ENCODE data around the gene C6orf132. TPM values are rescaled to one million over a fixed set of nuclear protein-coding genes. Genes with fewer than 3 reads are reported as not detected.

C6orf132 gene
- total and polyA plus RNA-seq, 2 of the 4 experiments (the other 2 are of a cell fraction) = 0.72 to 1.7 TPM

DNA sequence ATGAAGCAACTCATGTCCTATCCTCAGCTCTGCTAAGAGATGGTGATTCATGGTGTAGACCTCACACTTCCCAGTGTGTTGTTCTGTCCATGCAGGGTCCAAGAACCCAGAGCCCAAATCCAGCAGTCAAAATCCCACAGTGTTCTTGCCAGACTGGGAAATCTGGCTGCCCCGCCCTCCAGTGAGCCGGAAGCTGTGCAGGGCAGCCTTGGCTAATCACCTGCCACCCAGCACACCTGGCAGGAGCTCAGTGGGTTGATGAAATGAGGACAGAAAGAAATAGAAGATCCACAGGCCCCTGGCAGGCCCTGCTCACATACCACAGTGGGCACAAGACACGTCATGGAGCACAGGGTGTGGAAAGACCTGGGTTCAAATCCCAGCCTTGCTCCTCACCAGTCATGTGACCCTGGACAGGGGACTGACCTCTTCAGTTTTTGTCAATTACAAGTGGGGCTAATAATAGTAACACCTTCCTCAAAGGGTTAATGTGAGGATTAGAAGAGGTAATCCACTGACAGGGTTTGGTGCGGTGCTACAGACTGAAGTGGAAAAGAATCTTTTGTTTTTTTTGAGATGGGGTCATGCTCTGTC, 17.1 kb upstream of the C6orf132 start:
- Histone ChIP-seq H3K4ac (ENCODE audit: low read depth, low read length) (no peak overlapping the region), H2AK9ac (replicated peaks; ENCODE audit: low read depth, low read length, poor library complexity) (no peak overlapping the region), H3K27ac (ENCODE audit: insufficient read depth, low read length) (no peak overlapping the region), H3K27me3 (ENCODE audit: control insufficient read depth, insufficient read depth, low read length) (peaks cover 8% of the 10 kb centered on the region), H2AK5ac (ENCODE audit: low read depth, low read length) (no peak overlapping the region), H2BK15ac (ENCODE audit: low read depth, low read length) (no peak overlapping the region), H4K20me1 (ENCODE audit: insufficient read depth, low read length) (no peaks in the 10 kb centered on the region), H2BK5ac (ENCODE audit: low read depth, low read length, poor library complexity, severe bottlenecking) (no peak overlapping the region), H3K9me3 (ENCODE audit: control insufficient read depth, insufficient read depth, low read length) (no peaks in the 10 kb centered on the region), H4K8ac (ENCODE audit: low read depth in 2 of 2, low read length in 2 of 2) (no peak overlapping the region), H3K56ac (ENCODE audit: extremely low read depth, insufficient read depth, low read length) (no peak overlapping the region), H3K79me1 (ENCODE audit: low read depth in 1 of 2, low read length in 2 of 2) (no peaks in the 10 kb centered on the region), H4K91ac (ENCODE audit: insufficient read depth, low read depth, low read length) (no peak overlapping the region), H3K14ac (replicated peaks; ENCODE audit: low read depth, low read length) (no peak overlapping the region), H3K4me3 (ENCODE audit: insufficient read depth, low read depth, low read length) (no peak overlapping the region), H3K23ac (ENCODE audit: low read depth, low read length) (no peak overlapping the region), H2BK120ac (ENCODE audit: low read depth, low read length) (no peak overlapping the region), H2BK20ac (ENCODE audit: low read depth, low read length) (no peak overlapping the region), H3K36me3 (ENCODE audit: control insufficient read depth, insufficient read depth, low read length) (no peaks in the 10 kb centered on the region), H2AFZ (replicated peaks; ENCODE audit: low read length, poor library complexity) (no peak overlapping the region), H3K18ac (ENCODE audit: low read depth, low read length) (no peak overlapping the region), H3K9ac (ENCODE audit: low read depth, low read length) (no peak overlapping the region), H3K9me1 (ENCODE audit: insufficient read depth, low read length) (no peaks in the 10 kb centered on the region), H3K4me1 (ENCODE audit: control insufficient read depth, insufficient read depth, low read length) (peaks cover 5% of the 10 kb centered on the region), H4K5ac (ENCODE audit: low read depth, low read length) (no peak overlapping the region), H3K4me2 (ENCODE audit: low read depth, low read length) (no peak overlapping the region)
- POLR2A ChIA-PET (ENCODE audit: unreplicated experiment) = no interaction called here
- no TSS peak for BruUV-seq (replicated peaks)
- CTCF ChIA-PET = no interaction called here
- DNase-seq = no peak
- in situ Hi-C loops (cut with MboI; ENCODE audit: low sequenced_read_pairs) = no loop called here
- ATAC-seq (ENCODE audit: low read depth) = no peak
- WGBS, 2 experiments (ENCODE audit: extremely low coverage in 2 of 2, insufficient read length in 1 of 2) = 60% methylated on average over 1 of the region's 4 CpGs; no CpG with 5 or more reads in 1 of the 2 experiments
- intact Hi-C loops (cut with micrococcal nuclease) = loop anchor here (10.0 kb wide), 1 partner anchor 375 kb away; the partner anchor contains the start of genes PRICKLE4 and TOMM6
- dilution Hi-C loops (cut with HindIII; ENCODE audit: low sequenced_read_pairs, unreplicated experiment) = no loop called here
- TF ChIP-seq CHD1 (IDR thresholded peaks at IDR 0.05; ENCODE audit: low read depth, low read length) (no peak), SMC3 (IDR thresholded peaks at IDR 0.05; ENCODE audit: low read depth, low read length) (no peak)
- TF ChIP-seq, protein P1, sequence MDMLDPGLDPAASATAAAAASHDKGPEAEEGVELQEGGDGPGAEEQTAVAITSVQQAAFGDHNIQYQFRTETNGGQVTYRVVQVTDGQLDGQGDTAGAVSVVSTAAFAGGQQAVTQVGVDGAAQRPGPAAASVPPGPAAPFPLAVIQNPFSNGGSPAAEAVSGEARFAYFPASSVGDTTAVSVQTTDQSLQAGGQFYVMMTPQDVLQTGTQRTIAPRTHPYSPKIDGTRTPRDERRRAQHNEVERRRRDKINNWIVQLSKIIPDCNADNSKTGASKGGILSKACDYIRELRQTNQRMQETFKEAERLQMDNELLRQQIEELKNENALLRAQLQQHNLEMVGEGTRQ (IDR thresholded peaks at IDR 0.05; ENCODE audit: low read depth, low read length) = no peak
- TF ChIP-seq, protein P2, sequence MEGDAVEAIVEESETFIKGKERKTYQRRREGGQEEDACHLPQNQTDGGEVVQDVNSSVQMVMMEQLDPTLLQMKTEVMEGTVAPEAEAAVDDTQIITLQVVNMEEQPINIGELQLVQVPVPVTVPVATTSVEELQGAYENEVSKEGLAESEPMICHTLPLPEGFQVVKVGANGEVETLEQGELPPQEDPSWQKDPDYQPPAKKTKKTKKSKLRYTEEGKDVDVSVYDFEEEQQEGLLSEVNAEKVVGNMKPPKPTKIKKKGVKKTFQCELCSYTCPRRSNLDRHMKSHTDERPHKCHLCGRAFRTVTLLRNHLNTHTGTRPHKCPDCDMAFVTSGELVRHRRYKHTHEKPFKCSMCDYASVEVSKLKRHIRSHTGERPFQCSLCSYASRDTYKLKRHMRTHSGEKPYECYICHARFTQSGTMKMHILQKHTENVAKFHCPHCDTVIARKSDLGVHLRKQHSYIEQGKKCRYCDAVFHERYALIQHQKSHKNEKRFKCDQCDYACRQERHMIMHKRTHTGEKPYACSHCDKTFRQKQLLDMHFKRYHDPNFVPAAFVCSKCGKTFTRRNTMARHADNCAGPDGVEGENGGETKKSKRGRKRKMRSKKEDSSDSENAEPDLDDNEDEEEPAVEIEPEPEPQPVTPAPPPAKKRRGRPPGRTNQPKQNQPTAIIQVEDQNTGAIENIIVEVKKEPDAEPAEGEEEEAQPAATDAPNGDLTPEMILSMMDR (conservative IDR thresholded peaks at IDR 0.05; ENCODE audit: low read depth, low read length) = no peak

All from IMR-90 (cell line).